CD4-positive, alpha-beta T cell treated with Interleukin-21 for 1 hour (primary cell): Measurements from ENCODE around the gene WNT7A.

Source experiments
- DNase-seq: peaks from one replicate; pipeline ENCODE4 v3.0.0-alpha.2; 2020

WNT7A gene

GRCh38 chr3:13825821-13826220, 54.0 kb downstream of the WNT7A start:
- no peak for DNase-seq

- no peak for DNase-seq
Measured at GRCh38 chr3:13825311-13825579, 54.6 kb downstream of the WNT7A start.

- no peak for DNase-seq
Measured at GRCh38 chr3:13824521-13825310, 55.2 kb downstream of the WNT7A start.

- no peak for DNase-seq
Measured at GRCh38 chr3:13823692-13824091, 56.2 kb downstream of the WNT7A start.

GRCh38 chr3:13822871-13823585, 56.8 kb downstream of the WNT7A start:
- DNase-seq, result no peak

- DNase-seq, result no peak
Measured at GRCh38 chr3:13822042-13822441, 57.8 kb downstream of the WNT7A start.

- no peak for DNase-seq
Measured at GRCh38 chr3:13821126-13821525, 58.7 kb downstream of the WNT7A start.

- DNase-seq, result no peak
Measured at GRCh38 chr3:13818919-13819318, 61.0 kb downstream of the WNT7A start.

- no peak for DNase-seq
Measured at GRCh38 chr3:13815088-13815683, 64.7 kb downstream of the WNT7A start.

GRCh38 chr3:13812034-13812471, 67.8 kb downstream of the WNT7A start:
- no peak for DNase-seq

GRCh38 chr3:13811614-13812013, 68.3 kb downstream of the WNT7A start:
- DNase-seq, result no peak

GRCh38 chr3:13808550-13808949, 71.3 kb downstream of the WNT7A start:
- DNase-seq, result no peak

- DNase-seq, result no peak
Measured at GRCh38 chr3:13801361-13802204, 78.3 kb downstream of the WNT7A start.

GRCh38 chr3:13800064-13800463, 79.8 kb downstream of the WNT7A start:
- no peak for DNase-seq

GRCh38 chr3:13798401-13798800, 81.5 kb downstream of the WNT7A start:
- no peak for DNase-seq

- no peak for DNase-seq
Measured at GRCh38 chr3:13796701-13797460, 83.0 kb downstream of the WNT7A start.

GRCh38 chr3:13795816-13796215, 84.1 kb downstream of the WNT7A start:
- DNase-seq, result no peak

- no peak for DNase-seq
Measured at GRCh38 chr3:13794322-13794721, 85.5 kb downstream of the WNT7A start.

GRCh38 chr3:13793451-13793850, 86.4 kb downstream of the WNT7A start:
- DNase-seq, result no peak

GRCh38 chr3:13792512-13793371, 87.1 kb downstream of the WNT7A start:
- no peak for DNase-seq

GRCh38 chr3:13792051-13792490, 87.8 kb downstream of the WNT7A start:
- DNase-seq, result no peak
